NCI-H226 (cell line): ENCODE measurements around the gene ARHGEF37.
"Not testable (repeated sequence)": the region's sequence is repeated elsewhere in the genome, so short reads cannot be mapped to it uniquely, and the experiment has no call there.

Source experiments
- DNase-seq: peaks from one replicate; pipeline ENCODE4 v3.0.0-alpha.2; 2015

The ARHGEF37 gene

DNA sequence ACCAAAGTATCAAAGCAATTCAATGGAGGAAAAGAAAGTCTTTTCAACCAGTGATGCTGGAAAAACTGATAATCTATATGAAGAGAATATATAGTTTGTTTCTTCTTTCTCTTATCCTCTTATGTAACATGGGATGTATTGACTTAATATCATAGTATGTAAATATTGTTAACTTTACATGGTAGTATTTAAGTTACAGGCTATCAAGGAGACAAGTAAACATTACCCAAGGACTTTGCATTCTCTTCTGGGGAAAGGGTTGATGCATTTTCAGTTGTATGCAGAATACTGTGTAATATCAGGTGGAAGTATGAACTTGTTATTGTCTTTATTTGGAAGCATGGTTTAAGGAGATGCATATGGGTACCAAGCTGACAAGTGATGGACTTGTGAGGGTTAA, 9.1 kb upstream of the ARHGEF37 start:
- DNase-seq: no peak

DNA sequence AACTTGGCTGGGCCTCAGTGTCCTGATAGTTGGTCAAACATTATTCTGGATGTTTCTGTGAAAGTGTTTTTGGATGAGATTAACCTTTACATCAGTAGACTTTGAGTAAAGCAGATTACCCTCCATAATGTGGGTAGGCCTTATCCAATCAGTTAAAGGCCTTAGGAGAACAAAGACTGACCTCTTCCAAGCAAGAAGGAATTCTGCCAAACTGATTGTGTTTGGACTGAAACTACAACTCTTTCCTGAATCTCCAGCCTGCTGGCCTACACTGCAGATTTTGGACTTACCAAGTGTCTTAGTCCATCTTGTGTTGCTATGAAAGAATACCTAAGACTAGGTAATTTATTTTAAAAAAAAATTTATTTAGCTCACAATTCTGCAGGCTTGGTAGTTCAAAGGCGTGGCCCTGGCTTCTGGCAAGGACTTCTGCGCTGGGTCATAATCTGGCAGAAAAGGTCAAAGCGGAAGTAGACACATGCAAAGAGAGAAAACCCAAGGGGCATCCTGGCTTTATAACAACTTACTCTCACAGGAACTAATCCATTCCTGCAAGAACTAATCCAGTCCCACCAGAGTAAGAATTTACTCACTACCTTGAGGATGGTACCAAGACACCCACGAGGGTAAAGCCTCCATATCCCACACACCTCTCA, 8.6 kb upstream of the ARHGEF37 start:
- DNase-seq: no peak

DNA sequence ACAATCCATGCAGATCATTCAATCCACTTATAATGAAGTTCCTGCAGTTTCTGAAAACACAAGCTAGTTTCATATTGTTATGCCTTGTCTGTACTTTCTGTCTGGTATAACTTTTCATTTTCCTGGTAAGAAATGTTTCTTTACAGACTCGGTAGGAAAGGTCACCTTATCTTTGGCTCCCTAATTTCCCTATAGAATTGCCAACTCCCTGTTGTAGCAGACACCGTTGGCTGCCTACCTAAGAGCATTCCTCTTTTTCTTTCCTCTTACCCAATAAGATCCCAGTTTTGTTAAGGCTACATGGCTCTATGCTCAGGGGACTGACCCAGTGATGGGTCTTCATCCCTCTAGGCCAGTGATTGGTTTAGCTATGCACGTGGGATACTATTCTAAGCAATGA, 6.2 kb upstream of the ARHGEF37 start:
- DNase-seq: no peak

DNA sequence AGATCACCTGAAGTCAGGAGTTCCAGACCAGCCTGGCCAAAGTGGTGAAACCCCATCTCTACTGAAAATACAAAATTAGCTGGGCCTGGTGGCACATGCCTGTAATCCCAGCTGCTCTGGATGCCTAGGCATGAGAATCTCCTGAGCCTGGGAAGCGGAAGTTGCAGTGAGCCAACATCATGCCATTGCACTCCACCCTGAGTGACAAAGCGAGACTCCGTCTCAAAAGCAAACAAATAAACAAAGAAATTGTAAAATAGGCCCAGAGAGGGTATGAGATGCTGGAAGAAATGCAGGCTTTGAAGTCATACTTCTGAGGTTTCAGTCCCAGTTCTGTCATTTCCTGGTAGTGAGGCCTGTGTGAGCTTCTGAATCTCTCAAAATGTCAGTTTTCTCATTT, 5.3 kb upstream of the ARHGEF37 start:
- DNase-seq: no peak

DNA sequence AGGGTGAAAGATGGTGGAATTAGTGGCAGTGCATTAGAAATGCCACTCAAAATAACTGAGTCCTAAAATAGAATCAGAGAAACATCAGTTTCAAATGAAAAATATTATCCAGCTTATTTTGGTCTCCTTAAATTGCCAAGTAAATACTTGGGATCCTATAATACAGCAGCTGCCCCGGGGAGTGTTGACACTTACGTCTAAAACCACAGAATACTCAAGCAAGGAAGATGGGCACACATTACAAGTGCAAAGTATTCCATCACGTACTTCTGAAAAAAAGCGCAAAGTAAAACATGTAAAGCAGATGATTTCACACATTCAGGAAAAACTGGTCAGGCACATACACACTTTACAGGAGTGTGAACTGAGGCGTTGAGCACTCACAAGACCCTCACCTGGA, 2.4 kb upstream of the ARHGEF37 start:
- DNase-seq: no peak

DNA sequence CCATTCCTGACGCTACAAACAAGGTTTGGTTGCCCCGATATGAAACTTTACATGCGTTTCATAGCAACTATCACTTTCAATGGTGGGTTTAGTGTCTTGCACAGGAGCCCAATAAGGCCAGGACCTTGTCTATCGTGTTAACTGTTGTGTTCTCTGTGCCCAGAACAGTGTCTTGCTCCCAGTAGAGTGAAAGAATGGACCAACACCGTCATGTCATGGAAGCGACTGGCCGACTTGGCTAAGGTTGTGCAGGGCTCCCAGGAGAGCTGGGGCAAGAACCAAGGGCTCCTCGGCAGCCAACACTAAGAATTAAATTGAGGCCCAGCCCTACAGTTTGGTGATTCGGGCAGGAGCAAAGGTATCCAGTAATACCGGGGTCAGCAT, 498 bp upstream of the ARHGEF37 start:
- no peak for DNase-seq

DNA sequence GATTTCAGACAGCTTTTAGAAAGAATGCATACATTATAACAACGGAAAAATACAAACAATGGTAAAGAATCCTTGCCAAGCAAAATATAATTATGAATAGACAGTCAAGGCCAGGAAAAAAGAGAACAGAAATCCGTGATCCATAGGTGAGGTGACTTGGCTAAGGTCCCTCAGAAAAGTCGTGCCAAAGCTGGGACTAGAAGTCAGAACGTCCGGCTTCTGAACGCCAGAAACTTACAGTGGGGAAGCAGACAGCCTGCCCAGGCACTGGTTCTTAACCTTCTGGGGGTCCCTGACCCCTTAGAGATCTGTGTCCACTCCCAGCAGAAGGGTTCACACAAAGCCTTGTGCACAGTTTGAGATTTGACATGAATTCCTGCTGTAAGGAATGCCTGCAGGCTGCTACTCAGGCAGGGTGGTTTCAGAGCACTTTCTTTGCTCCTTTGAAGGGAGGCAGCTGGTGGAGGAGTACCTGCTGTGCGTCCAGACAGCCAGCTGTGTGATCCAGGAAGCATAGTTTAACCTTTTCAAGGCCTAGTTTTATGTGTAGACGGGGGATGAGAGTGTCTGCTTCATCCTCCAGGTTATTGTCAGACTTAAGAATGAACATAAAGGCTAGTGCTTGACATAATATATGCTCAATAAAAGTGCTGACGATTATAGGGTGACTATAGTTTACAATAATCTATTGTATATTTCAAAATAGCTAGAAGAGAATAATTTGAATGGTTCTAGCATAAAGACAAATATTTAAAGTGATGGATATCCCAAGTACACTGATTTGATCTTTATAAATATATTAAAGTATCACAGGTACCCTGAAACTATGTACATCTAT, 852 bp downstream of the ARHGEF37 start:
- no peak for DNase-seq

DNA sequence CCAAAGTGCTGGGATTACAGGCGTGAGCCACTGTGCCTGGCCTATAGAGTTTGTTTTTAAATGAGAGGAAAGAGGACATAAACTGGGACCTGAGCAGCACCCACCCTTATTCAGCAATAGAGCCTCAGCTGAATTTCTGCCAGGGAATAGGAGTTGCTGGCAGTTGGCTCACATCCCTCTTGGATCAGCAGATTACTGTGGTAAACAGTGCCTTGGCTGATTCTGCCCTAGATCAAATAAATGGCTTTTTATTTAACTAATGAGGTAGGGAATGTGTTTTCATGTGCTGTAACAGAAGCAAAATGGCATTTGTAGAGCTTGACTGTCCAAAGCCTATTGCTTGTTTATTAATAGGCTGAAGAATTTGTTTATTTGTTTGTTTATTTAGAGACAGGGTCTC, 2.1 kb downstream of the ARHGEF37 start:
- DNase-seq: no peak

DNA sequence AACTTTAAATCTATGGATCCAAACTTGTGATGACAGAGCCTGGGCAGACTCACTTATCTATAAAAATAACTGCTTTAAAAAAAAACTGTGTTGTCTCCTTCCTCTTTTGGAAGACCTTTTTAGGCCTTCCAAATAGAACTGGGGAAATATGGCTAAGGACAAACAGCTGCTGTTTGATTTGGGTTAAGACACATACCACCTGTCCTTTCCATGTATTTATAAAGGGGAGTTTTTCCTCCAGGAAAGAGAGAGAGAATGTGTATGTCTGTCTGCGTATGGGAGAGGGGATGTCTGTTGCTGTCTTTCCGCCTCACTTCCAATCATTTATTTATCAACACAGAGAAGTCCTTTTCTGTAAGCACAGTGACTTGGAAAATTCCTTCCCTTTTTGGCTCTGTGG, 2.8 kb downstream of the ARHGEF37 start:
- DNase-seq: no peak

DNA sequence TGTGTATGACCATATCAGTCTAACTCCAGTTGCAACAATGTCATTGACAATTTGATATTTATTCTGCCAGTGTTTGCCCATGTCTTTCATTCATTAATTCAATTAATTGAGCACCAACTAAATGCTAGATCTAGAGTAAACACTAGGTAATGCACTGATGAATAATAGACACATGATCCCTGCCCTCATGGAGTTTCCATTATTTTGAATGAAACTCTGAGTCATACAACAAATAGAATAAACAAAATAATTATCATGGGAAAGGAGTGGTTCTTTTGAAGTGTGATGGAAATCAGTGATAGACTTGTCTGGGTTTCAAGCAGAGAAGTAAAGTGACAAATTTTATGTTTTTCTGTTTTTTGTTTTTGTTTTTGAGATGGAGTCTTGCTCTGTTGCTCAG, 4.6 kb downstream of the ARHGEF37 start:
- DNase-seq: no peak

DNA sequence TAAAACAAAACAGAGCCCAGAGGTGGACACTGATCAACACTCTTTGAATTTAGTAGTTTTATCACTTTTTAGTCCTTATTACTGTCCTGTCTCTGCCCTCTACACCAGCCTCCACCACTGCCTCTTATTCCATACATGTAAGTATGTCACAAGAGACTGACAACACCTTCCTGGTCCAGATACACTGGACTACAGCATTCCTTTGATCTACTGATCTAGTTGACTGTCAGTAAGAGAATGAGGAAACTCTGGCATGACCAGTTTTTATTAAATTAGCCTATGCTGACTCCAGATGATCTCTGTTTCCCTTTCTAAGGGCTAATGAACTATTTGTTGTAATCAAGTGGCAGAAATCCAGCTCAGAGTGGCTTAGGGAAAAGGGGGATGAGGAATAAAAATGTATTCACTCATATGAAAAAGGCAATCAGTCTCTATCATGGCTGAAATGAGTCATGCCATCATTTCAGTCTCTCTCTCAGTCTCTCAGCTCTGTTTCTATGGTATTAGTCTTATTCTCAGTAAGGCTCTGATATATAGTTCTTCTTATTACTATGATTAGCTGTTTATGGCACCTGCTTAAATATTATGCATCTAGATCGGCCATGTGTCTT, 5.5 kb downstream of the ARHGEF37 start:
- DNase-seq: peak; percentile 31

DNA sequence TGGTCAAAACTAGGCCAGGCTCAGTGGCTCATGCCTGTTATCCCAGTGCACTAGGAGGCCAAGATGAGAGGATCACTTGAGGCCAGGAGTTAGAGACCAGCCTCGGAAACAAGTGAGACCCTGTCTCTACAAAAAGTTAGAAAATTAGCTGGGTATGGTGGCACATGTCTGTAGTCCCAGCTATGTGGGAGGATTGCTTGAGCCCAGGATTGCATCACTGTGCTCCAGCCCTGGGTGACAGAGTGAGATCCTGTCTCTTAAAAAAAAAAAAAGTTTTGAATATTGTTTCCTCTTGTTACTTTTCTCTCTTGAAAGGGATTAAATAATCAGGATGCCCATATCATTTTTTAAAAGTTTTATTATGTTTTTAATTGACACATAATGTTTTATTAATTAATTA, 7.6 kb downstream of the ARHGEF37 start:
- no peak for DNase-seq

DNA sequence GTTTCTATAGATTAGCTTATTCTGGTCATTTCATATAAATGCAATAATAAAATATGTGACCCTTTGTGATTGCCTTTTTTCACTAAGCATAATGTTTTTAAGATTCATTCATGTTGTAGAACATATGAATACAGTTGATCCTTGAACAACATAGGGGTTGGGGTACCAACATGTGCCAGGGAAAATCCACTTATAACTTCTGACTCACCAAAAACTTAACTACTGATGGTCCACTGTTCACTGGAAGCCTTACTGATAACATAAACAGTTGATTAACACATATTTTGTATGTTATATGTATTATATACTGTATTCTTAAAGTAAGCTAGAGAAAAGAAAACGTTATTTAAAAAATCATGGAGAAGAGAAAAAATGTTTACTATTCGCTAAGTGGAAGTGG, 12.1 kb downstream of the ARHGEF37 start:
- no peak for DNase-seq

DNA sequence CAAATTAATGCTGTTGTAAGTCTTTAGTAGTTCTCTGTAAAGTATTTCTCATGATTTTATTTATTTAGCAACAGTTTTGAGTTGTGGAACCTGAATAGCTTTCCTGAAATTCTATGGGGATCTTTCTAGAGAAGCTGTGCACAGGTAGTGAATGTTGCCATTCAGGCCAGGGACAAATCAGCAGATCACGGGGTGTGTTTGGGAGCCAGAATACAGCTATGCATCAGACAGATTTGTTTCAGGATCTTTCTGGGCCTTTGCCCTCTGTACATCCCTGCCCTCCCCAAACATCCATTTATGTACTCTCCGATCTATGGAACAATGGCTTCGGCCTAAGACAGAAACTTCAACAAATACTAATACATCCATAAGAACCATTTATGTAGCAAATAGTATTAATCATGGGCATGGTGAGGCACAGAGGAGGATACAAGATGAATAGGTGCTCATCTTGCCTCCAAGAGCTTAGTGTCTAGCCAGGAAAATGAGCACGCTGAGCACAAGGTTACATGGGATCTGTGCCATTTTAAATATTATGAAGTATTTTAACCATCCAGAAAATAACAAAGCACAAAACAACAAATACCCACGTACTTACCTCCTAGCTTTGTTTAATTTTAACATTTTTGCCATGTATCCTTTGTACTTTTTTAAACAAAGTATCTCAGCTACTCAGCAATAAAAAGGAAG, 13.1 kb downstream of the ARHGEF37 start:
- no peak for DNase-seq

DNA sequence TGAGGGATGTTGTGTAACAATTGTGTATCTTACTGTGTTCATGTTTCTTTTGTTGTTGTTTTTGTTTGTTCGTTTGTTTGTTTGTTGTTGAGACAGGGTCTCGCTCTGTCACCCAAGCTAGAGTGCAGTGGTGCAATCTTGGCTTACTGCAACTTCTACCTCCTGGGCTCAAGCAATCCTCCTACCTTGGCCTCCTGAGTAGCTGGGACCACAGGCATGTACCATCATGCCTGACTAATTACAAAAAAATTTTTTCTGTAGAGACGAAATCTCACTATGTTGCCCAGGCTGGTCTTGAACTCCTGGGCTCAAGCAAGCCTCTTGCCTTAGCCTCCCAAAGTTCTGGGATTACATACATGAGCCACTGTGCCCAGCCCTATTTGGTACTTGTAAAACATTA, 13.8 kb downstream of the ARHGEF37 start:
- DNase-seq: peak; percentile 70

DNA sequence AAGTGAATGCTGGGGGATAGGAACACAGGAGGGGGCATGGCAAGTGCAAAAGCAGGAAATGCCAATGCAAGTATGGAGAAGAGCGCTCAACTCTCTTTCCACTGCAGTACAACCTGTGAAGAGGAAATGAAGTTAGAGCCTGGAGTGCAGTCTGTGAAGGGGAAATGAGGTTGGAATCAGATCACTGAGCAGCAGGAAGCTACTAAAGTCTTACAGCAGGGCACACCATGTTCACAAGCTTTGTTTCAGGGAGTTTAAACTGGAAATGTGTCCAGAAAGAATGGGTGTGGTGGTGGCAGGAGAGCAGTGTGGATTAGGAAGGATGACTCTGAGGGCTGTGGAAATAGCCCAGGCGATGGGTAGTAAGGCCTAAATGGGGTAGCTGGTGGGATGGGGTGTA, 15.4 kb downstream of the ARHGEF37 start:
- DNase-seq: no peak

DNA sequence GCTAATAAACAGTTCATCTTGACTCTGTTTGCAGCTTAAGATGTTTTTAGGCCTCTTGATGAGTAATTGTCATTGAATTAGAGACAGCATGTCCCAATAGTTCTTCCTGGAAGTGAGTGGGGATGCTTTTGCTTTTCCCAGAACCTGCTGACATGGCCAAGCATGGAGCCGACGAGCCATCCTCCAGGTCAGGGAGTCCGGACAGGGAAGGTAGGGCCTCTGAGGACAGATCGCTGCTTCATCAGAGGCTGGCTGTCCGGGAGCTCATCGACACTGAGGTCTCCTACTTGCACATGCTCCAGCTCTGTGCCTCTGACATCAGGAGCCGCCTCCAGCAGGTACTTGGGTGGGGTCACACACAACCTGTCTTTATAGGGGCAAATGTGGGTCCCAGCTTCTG, 16.3 kb downstream of the ARHGEF37 start:
- no peak for DNase-seq

DNA sequence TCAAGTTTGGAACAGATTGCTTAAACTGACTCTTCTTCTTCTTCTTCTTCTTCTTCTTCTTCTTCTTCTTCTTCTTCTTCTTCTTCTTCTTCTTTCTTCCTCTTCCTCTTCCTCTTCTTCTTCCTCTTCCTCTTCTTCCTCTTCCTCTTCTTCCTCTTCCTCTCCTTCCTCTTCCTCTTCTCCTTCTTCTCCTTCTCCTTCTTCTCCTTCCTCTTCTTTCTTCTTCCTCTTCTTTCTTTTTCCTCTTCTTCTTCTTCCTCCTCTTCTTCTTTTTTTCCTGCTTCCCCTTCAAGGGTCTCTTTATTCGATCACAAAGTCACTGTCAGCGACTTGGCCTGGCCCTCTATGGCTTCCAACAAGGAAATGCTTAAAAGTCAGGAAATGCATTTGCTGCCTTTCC, 16.9 kb downstream of the ARHGEF37 start:
- DNase-seq: not testable (repeated sequence)

DNA sequence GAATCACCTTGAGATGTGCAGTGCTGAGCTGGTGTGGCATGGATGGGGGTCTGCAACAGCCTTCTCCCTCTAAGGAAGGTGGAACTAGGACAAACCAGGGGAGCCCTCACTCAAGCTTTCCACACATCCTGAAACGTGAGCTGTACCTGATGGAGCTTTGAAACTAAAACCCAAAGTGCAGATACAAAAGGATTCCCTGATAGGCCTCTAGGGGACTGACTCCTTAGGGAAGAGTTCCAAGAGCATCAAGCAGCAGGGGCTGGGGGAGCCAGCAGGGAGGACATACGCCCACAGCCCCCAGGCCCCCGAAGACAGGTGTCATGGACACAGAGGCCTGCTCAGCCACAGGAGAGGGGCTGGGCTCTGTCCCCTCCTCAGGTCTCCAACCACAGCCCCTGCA, 17.7 kb downstream of the ARHGEF37 start:
- DNase-seq: no peak

DNA sequence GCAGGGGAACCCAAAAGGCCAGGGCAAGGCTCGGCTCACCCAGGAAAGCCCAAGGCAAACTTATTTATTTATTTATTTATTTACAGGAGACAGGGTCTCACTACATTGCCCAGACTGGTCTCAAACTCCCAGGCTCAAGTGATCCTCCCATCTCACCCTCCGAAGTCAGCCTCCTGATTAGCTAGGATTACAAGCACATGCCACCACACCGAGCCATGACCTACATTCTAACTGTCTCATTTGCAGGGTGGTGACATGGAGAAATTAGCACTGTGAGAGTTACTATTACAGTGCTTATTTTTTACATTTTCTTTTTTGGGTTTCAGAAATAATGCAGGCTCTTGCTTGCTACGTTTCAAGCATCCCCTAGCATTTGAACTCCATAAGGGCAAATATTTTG, 18.1 kb downstream of the ARHGEF37 start:
- no peak for DNase-seq

DNA sequence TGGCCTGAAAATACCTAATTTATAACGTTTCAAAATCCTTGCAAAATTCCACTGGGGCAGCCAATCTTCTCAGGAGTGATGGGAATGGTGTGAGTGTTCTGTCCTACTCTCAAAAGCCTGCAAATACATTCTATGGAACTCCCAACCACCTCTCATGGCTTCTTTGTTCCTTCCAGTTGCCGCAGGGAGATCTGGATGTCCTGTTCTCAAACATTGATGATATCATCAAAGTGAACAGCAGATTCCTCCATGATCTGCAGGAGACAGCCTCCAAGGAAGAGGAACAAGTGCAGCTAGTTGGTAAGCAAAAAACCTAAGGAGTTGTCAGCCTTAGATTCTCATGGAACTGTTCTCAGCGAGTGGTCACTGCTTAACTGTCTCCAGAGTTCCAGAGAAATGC, 19.6 kb downstream of the ARHGEF37 start:
- DNase-seq: no peak

DNA sequence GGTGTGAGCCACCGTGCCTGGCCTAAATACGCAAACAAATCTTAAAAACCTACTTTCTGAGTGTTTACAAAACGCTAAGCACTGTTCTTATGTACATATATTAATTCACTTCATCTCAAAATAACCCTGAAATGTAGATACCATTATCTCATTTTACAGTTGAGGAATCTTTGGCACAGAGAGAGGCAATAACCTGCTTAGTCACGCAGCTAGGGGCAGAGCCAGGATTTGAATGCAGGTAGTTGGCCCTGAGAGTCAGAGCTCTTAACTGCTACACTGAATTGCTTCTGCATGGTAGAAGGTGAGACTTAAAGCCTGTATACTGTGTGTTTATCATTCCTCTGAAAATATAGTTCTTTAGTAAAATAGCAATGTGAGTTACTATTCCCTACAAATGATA, 21.9 kb downstream of the ARHGEF37 start:
- peak; percentile 22 for DNase-seq

DNA sequence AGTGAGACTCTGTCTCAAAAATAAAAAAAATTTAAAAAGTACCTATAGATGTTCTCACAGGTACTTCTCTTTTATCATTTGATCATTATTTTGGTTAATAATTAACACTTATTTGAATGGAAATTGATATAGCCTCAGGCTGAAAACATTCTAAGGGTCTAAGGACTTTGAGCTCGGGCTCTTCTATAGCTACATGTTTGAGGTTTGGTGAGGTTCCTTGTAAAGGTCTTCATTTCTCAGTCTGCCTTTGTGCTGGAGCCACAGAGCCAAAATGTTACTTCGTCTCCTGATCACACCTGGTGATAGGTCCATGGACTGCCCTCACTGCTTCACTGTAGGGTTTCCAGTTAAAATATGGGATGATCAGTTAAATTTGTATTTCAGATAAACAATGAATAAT, 22.6 kb downstream of the ARHGEF37 start:
- no peak for DNase-seq

DNA sequence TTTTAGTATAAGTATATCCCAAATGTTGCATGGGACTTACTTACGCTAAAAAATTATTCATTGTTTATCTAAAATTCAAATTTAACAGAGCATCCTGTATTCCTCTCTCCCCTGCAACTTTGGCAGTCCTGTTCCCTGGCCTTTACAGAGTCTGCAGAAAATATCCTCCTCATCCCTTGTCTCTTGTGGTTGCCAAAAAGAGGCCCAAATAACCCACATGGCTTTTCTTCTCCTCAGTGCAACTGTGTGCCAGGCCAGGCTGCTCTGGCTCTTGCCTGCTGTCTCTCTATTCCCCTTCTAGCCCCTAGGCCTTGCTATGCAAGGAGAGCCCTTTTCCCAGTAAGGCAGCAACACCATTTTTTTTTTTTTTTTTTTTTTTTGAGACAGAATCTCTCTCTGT, 23.0 kb downstream of the ARHGEF37 start:
- DNase-seq: no peak
